IMR-90 (cell line): ENCODE measurements around the gene SNCG. TPM values are rescaled to one million over a fixed set of nuclear protein-coding genes. Genes with fewer than 3 reads are reported as not detected.

Experiments used
- ATAC-seq: fragments of 200-7000 bp; cut with Tn5 transposase; 2 replicates; pipeline ENCODE4 v1.9.1; 2020; ENCODE audit warnings: low read depth, mild to moderate bottlenecking, moderate library complexity
- BruUV-seq: library from RNA; stranded (reverse); fragments of 400-500 nt; replicated peaks from 2 replicates; lab custom pipeline; 2021; lab: Mats Ljungman, UMichigan
- CTCF ChIA-PET: fragments of 300-600 bp; formaldehyde crosslinking; extraction: SDS; loops from one replicate; lab custom pipeline; 2021; ENCODE audit warnings: antibody characterized with exemption; lab: Yijun Ruan, JAX
- POLR2A ChIA-PET: fragments of 300-600 bp; sonication (Branson Sonifier 250); formaldehyde crosslinking; loops from one replicate; lab custom pipeline; 2022; ENCODE audit warnings: antibody characterized with exemption; ENCODE audit not compliant: unreplicated experiment; lab: Charles Lee
- DNase-seq: peaks from one replicate; pipeline ENCODE4 v3.0.0; 2013
- H2AFZ ChIP-seq: replicated peaks from 2 replicates; pipeline ENCODE3; 2013; ENCODE audit warnings: low read length, mild to moderate bottlenecking; ENCODE audit not compliant: poor library complexity
- H2AK5ac ChIP-seq: 2 replicates; pipeline ENCODE4 v1.6.1; 2013; ENCODE audit warnings: low read depth, low read length, inconsistent platforms
- H2AK9ac ChIP-seq: replicated peaks from 2 replicates; pipeline ENCODE3; 2013; ENCODE audit warnings: mild to moderate bottlenecking, low read depth, low read length, moderate library complexity; ENCODE audit not compliant: poor library complexity
- H2BK120ac ChIP-seq: 2 replicates; pipeline ENCODE4 v1.6.1; 2013; ENCODE audit warnings: low read depth, low read length, inconsistent platforms
- H2BK15ac ChIP-seq: 3 replicates; pipeline ENCODE4 v1.6.1; 2013; ENCODE audit warnings: low read depth, low read length, inconsistent platforms
- H2BK20ac ChIP-seq: 2 replicates; pipeline ENCODE4 v1.6.1; 2013; ENCODE audit warnings: low read depth, mild to moderate bottlenecking, inconsistent platforms, low read length, moderate library complexity
- H2BK5ac ChIP-seq: 2 replicates; pipeline ENCODE4 v1.6.1; 2013; ENCODE audit warnings: mild to moderate bottlenecking, low read depth, low read length, inconsistent platforms; ENCODE audit not compliant: poor library complexity, severe bottlenecking
- H3K14ac ChIP-seq: replicated peaks from 2 replicates; pipeline ENCODE4 v1.6.1; 2013; ENCODE audit warnings: low read depth, low read length, inconsistent platforms
- H3K18ac ChIP-seq: 2 replicates; pipeline ENCODE4 v1.6.1; 2013; ENCODE audit warnings: low read depth, low read length, control low read depth
- H3K23ac ChIP-seq: 2 replicates; pipeline ENCODE4 v1.6.1; 2013; ENCODE audit warnings: low read depth, low read length, inconsistent platforms
- H3K27ac ChIP-seq: 2 replicates; pipeline ENCODE4 v1.5.1; 2013; ENCODE audit warnings: mild to moderate bottlenecking, control low read depth, low read length; ENCODE audit not compliant: insufficient read depth
- H3K27me3 ChIP-seq: 2 replicates; pipeline ENCODE4 v1.6.1; 2013; ENCODE audit warnings: low read length; ENCODE audit not compliant: control insufficient read depth, insufficient read depth
- H3K36me3 ChIP-seq: 2 replicates; pipeline ENCODE4 v1.6.1; 2013; ENCODE audit warnings: low read length, mixed read lengths; ENCODE audit not compliant: control insufficient read depth, insufficient read depth
- H3K4ac ChIP-seq: 2 replicates; pipeline ENCODE4 v1.6.1; 2013; ENCODE audit warnings: low read depth, low read length, inconsistent platforms
- H3K4me1 ChIP-seq: 2 replicates; pipeline ENCODE4 v1.6.1; 2013; ENCODE audit warnings: low read length, mixed read lengths; ENCODE audit not compliant: control insufficient read depth, insufficient read depth
- H3K4me2 ChIP-seq: 2 replicates; pipeline ENCODE4 v1.6.1; 2013; ENCODE audit warnings: low read depth, mild to moderate bottlenecking, control low read depth, low read length, moderate library complexity
- H3K4me3 ChIP-seq: 2 replicates; pipeline ENCODE4 v1.5.1; 2013; ENCODE audit warnings: low read depth, mild to moderate bottlenecking, control low read depth, low read length, moderate library complexity; ENCODE audit not compliant: insufficient read depth
- H3K56ac ChIP-seq: 2 replicates; pipeline ENCODE4 v1.6.1; 2013; ENCODE audit warnings: low read length, inconsistent platforms; ENCODE audit not compliant: insufficient read depth; ENCODE audit errors: extremely low read depth
- H3K79me1 ChIP-seq, 2 experiments: 2 replicates each; pipeline ENCODE4 v1.6.1; 2013; ENCODE audit warnings: low read length in 2 of 2, inconsistent platforms in 1 of 2, low read depth in 1 of 2
- H3K9ac ChIP-seq: 2 replicates; pipeline ENCODE4 v1.6.1; 2013; ENCODE audit warnings: low read depth, low read length, control low read depth
- H3K9me1 ChIP-seq: 2 replicates; pipeline ENCODE4 v1.6.1; 2013; ENCODE audit warnings: low read length, inconsistent platforms; ENCODE audit not compliant: insufficient read depth
- H3K9me3 ChIP-seq: 2 replicates; pipeline ENCODE4 v1.6.1; 2013; ENCODE audit warnings: low read length; ENCODE audit not compliant: control insufficient read depth, insufficient read depth
- H4K20me1 ChIP-seq: 2 replicates; pipeline ENCODE4 v1.6.1; 2013; ENCODE audit warnings: low read length, inconsistent platforms; ENCODE audit not compliant: insufficient read depth
- H4K5ac ChIP-seq: 2 replicates; pipeline ENCODE4 v1.6.1; 2013; ENCODE audit warnings: mild to moderate bottlenecking, low read depth, low read length, control low read depth
- H4K8ac ChIP-seq, 2 experiments: 2 replicates each; pipeline ENCODE4 v1.6.1; 2013; ENCODE audit warnings: low read depth in 2 of 2, low read length in 2 of 2, control low read depth in 1 of 2, inconsistent platforms in 1 of 2
- H4K91ac ChIP-seq: 2 replicates; pipeline ENCODE4 v1.6.1; 2013; ENCODE audit warnings: low read depth, low read length, inconsistent platforms; ENCODE audit not compliant: insufficient read depth
- BHLHE40 ChIP-seq: fragments of 150-350 bp; IDR thresholded peaks from 2 replicates; pipeline ENCODE4 v1.6.1; 2016; ENCODE audit warnings: mild to moderate bottlenecking, low read depth, low read length
- CHD1 ChIP-seq: IDR thresholded peaks from 2 replicates; pipeline ENCODE4 v1.6.1; 2012; ENCODE audit warnings: low read depth, low read length, improper control_type of control experiment
- ELK1 ChIP-seq: fragments of 150-350 bp; IDR thresholded peaks from 2 replicates; pipeline ENCODE4 v1.6.1; 2016; ENCODE audit warnings: low read depth, mild to moderate bottlenecking, low read length, moderate library complexity, borderline replicate concordance
- FOS ChIP-seq: fragments of 150-350 bp; IDR thresholded peaks from 2 replicates; pipeline ENCODE4 v1.6.1; 2016; ENCODE audit warnings: low read depth, low read length
- MAFK ChIP-seq: IDR thresholded peaks from 2 replicates; pipeline ENCODE4 v1.6.1; 2012; ENCODE audit warnings: low read depth, low read length, improper control_type of control experiment
- MAZ ChIP-seq: IDR thresholded peaks from 2 replicates; pipeline ENCODE4 v1.6.1; 2012; ENCODE audit warnings: low read depth, mild to moderate bottlenecking, low read length, improper control_type of control experiment, moderate library complexity, borderline replicate concordance
- NFE2L2 ChIP-seq: fragments of 150-350 bp; IDR thresholded peaks from 2 replicates; pipeline ENCODE4 v1.6.1; 2016; ENCODE audit warnings: low read depth, mild to moderate bottlenecking, low read length
- RAD21 ChIP-seq: IDR thresholded peaks from 2 replicates; pipeline ENCODE4 v1.6.1; 2012; ENCODE audit warnings: low read length, improper control_type of control experiment
- RCOR1 ChIP-seq: IDR thresholded peaks from 2 replicates; pipeline ENCODE4 v1.6.1; 2012; ENCODE audit warnings: mild to moderate bottlenecking, low read length, improper control_type of control experiment; ENCODE audit not compliant: insufficient replicate concordance
- RFX5 ChIP-seq: IDR thresholded peaks from 2 replicates; pipeline ENCODE4 v1.8.0; 2012; ENCODE audit warnings: low read depth, mild to moderate bottlenecking, low read length, moderate library complexity
- USF2 ChIP-seq: fragments of 150-350 bp; IDR thresholded peaks from 2 replicates; pipeline ENCODE4 v1.6.1; 2017; ENCODE audit warnings: mild to moderate bottlenecking, antibody characterized with exemption, low read length, low read depth
- WGBS, 2 experiments: methylation state at CpG; one replicate each; pipeline versions ENCODE4 v1.1.5 to v1.1.7; 2013; ENCODE audit warnings: missing lambda C conversion rate in 2 of 2; ENCODE audit not compliant: insufficient read length in 1 of 2; ENCODE audit errors: extremely low coverage in 2 of 2; 5-methylcytosine and 5-hydroxymethylcytosine counted together
- dilution Hi-C: fragments of 300-500 bp; cut with HindIII; formaldehyde crosslinking; loops from one replicate; pipeline ENCODE4 v1.14.3; 2018; ENCODE audit warnings: low sequenced_read_pairs; ENCODE audit not compliant: unreplicated experiment
- in situ Hi-C: fragments of 300-500 bp; cut with MboI; formaldehyde crosslinking; loops from 3 replicates; pipeline ENCODE4 v1.14.3; 2019; ENCODE audit warnings: low sequenced_read_pairs, inconsistent platforms, mixed read lengths
- intact Hi-C: fragments of 100-400 bp; cut with micrococcal nuclease; formaldehyde crosslinking; loops from 2 replicates; pipeline ENCODE4 v1.10.0; 2022
- polyA plus RNA-seq, 3 experiments: library from polyadenylated mRNA; depleted of rRNA; stranded (reverse); fragments of >200 nt; gene quantifications; 2 replicates each; pipeline ENCODE4 v1.2.3, GENCODE V29; 2012; ENCODE audit warnings: low replicate concordance in 1 of 3
- total RNA-seq: library from RNA; depleted of rRNA; stranded (reverse); fragments of >200 nt; gene quantifications from 2 replicates; pipeline ENCODE4 v1.2.3, GENCODE V29; 2012

SNCG gene
- total and polyA plus RNA-seq, 2 of the 4 experiments (the other 2 are of a cell fraction): 10.6 to 19.0 TPM

GRCh38 chr10:86953747-86954680, 4.4 kb upstream of the SNCG start:
- Histone ChIP-seq H3K36me3 (no peaks in the 10 kb centered on the region), H3K4ac (no peak overlapping the region; the same call in 1 of the 2 replicates), H2AFZ (peak overlapping the region; percentile 70), H3K18ac (peak overlapping the region; percentile 50; the same call in 1 of the 2 replicates), H3K79me1 (no peaks in the 10 kb centered on the region), H2AK9ac (no peak overlapping the region), H3K23ac (no peak overlapping the region), H3K14ac (no peak overlapping the region), H4K20me1 (no peaks in the 10 kb centered on the region), H3K9me1 (no peaks in the 10 kb centered on the region; the same call in 1 of the 2 replicates), H3K4me3 (no peak overlapping the region), H3K4me2 (no peak overlapping the region), H3K56ac (no peak overlapping the region), H2BK15ac (no peak overlapping the region), H3K9me3 (peaks cover 3% of the 10 kb centered on the region), H2BK5ac (peak overlapping the region; percentile 4), H2AK5ac (no peak overlapping the region), H3K9ac (no peak overlapping the region), H2BK120ac (peak overlapping the region; percentile 54), H4K5ac (peak overlapping the region; percentile 58), H2BK20ac (no peak overlapping the region; the same call in 1 of the 2 replicates), H4K91ac (peak overlapping the region; percentile 7; the same call in 1 of the 2 replicates), H3K4me1 (peaks cover 13% of the 10 kb centered on the region), H3K27me3 (no peaks in the 10 kb centered on the region), H3K27ac (no peak overlapping the region), H4K8ac (peak overlapping the region; percentile 35 to 47; a peak in 3 of 4 replicates)
- ChIA-PET POLR2A (no interaction called here), CTCF (interaction anchor here (0.6 kb wide), 2 partner anchors 16 to 261 kb away, joined by 3 read pairs; no protein-coding TSS in a partner anchor)
- ATAC-seq: peak; percentile 54
- DNase-seq: peak; percentile 35
- no peak for TF ChIP-seq FOS
- TF ChIP-seq MAZ: no peak
- no peak for TF ChIP-seq RFX5
- no peak for TF ChIP-seq BHLHE40
- TF ChIP-seq NFE2L2: no peak
- TF ChIP-seq RAD21: no peak
- no peak for TF ChIP-seq MAFK
- TF ChIP-seq RCOR1: no peak
- TF ChIP-seq ELK1: no peak
- TF ChIP-seq USF2: no peak
- TF ChIP-seq CHD1: no peak
- dilution Hi-C loops: no loop called here
- in situ Hi-C loops: no loop called here
- BruUV-seq: no TSS peak
- WGBS, 2 experiments: 82% methylated on average over 6 of the region's 15 CpGs; no CpG with 5 or more reads in 1 of the 2 experiments
- intact Hi-C loops: no loop called here
